GM19324 (cell line): ENCODE data around the gene INCA1.

Experiments
- ATAC-seq: cut with Tn5 transposase; IDR thresholded peaks from one replicate; pipeline ENCODE4 v1.9.1; 2021; ENCODE audit warnings: mild to moderate bottlenecking, moderate library complexity; ENCODE audit not compliant: unreplicated experiment, low FRiP score

INCA1 gene

GRCh38 chr17:4938688-4939545 is 58.4 kb downstream of the INCA1 start:
- no peak for ATAC-seq
